ENCODE data around the gene ABTB1. TPM values are rescaled to one million over a fixed set of nuclear protein-coding genes. Genes with fewer than 3 reads are reported as not detected.

The ABTB1 gene
- total RNA-seq, 1 experiment from 2014 or later, result 6.9 TPM

- H3K4me1 ChIP-seq (ENCODE audit: control insufficient read depth, insufficient read depth, low read length), result no peaks in the 10 kb centered on the region
- no peaks in the 10 kb centered on the region for H3K36me3 ChIP-seq (ENCODE audit: control insufficient read depth, insufficient read depth, low read length)
- TF ChIP-seq SIN3A (IDR thresholded peaks at IDR 0.05; ENCODE audit: borderline replicate concordance, insufficient read depth, low read depth, low read length) (no peak), TCF7L2 (IDR thresholded peaks at IDR 0.05; ENCODE audit: low read depth, low read length) (no peak), POLR2AphosphoS5 (IDR thresholded peaks at IDR 0.05; ENCODE audit: low read depth, low read length) (no peak)
- TF ChIP-seq, protein P1, sequence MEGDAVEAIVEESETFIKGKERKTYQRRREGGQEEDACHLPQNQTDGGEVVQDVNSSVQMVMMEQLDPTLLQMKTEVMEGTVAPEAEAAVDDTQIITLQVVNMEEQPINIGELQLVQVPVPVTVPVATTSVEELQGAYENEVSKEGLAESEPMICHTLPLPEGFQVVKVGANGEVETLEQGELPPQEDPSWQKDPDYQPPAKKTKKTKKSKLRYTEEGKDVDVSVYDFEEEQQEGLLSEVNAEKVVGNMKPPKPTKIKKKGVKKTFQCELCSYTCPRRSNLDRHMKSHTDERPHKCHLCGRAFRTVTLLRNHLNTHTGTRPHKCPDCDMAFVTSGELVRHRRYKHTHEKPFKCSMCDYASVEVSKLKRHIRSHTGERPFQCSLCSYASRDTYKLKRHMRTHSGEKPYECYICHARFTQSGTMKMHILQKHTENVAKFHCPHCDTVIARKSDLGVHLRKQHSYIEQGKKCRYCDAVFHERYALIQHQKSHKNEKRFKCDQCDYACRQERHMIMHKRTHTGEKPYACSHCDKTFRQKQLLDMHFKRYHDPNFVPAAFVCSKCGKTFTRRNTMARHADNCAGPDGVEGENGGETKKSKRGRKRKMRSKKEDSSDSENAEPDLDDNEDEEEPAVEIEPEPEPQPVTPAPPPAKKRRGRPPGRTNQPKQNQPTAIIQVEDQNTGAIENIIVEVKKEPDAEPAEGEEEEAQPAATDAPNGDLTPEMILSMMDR (IDR thresholded peaks at IDR 0.05), result no peak
- TF ChIP-seq, protein P2, sequence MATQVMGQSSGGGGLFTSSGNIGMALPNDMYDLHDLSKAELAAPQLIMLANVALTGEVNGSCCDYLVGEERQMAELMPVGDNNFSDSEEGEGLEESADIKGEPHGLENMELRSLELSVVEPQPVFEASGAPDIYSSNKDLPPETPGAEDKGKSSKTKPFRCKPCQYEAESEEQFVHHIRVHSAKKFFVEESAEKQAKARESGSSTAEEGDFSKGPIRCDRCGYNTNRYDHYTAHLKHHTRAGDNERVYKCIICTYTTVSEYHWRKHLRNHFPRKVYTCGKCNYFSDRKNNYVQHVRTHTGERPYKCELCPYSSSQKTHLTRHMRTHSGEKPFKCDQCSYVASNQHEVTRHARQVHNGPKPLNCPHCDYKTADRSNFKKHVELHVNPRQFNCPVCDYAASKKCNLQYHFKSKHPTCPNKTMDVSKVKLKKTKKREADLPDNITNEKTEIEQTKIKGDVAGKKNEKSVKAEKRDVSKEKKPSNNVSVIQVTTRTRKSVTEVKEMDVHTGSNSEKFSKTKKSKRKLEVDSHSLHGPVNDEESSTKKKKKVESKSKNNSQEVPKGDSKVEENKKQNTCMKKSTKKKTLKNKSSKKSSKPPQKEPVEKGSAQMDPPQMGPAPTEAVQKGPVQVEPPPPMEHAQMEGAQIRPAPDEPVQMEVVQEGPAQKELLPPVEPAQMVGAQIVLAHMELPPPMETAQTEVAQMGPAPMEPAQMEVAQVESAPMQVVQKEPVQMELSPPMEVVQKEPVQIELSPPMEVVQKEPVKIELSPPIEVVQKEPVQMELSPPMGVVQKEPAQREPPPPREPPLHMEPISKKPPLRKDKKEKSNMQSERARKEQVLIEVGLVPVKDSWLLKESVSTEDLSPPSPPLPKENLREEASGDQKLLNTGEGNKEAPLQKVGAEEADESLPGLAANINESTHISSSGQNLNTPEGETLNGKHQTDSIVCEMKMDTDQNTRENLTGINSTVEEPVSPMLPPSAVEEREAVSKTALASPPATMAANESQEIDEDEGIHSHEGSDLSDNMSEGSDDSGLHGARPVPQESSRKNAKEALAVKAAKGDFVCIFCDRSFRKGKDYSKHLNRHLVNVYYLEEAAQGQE (IDR thresholded peaks at IDR 0.05; ENCODE audit: insufficient read depth in 1 of 2, low read depth in 2 of 2, low read length in 1 of 2), result no peak
- no peak for DNase-seq (ENCODE audit: low read depth, low spot score)
- no peaks in the 10 kb centered on the region for H3K9me3 ChIP-seq (ENCODE audit: control insufficient read depth, insufficient read depth, low read depth, low read length)
- BruUV-seq (replicated peaks), result no TSS peak
- in situ Hi-C loops (cut with HindIII; ENCODE audit: low pct_unique_long_range_greater_than_20kb, low sequenced_read_pairs) (no loop called here), intact Hi-C loops (cut with micrococcal nuclease; ENCODE audit: unreplicated experiment) (no loop called here)
- CTCF ChIA-PET, result interaction anchor here (1.4 kb wide), 1 partner anchor 32 kb away, joined by 3 read pairs; no protein-coding TSS in a partner anchor
- no peak overlapping the region for H3K4me3 ChIP-seq (ENCODE audit: low read depth in 2 of 2, low read length in 2 of 2)
- no peak for ATAC-seq
- no peaks in the 10 kb centered on the region for H3K27me3 ChIP-seq (ENCODE audit: control insufficient read depth, insufficient read depth, low read length)
- POLR2A ChIA-PET, result no interaction called here
- H3K27ac ChIP-seq (ENCODE audit: low read length), result no peak overlapping the region
These were observed 10.7 kb upstream of the ABTB1 start for GRCh38 chr3:127662001-127662469.

- POLR2A ChIA-PET, result no interaction called here
- ATAC-seq (no peak), DNase-seq (ENCODE audit: low read depth, low spot score) (no peak)
- BruUV-seq (replicated peaks), result no TSS peak
- Histone ChIP-seq H3K4me3 (ENCODE audit: low read depth in 2 of 2, low read length in 2 of 2) (no peak overlapping the region), H3K27ac (ENCODE audit: low read length) (no peak overlapping the region), H3K27me3 (ENCODE audit: control insufficient read depth, insufficient read depth, low read length) (no peaks in the 10 kb centered on the region), H3K36me3 (ENCODE audit: control insufficient read depth, insufficient read depth, low read length) (no peaks in the 10 kb centered on the region), H3K4me1 (ENCODE audit: control insufficient read depth, insufficient read depth, low read length) (no peaks in the 10 kb centered on the region), H3K9me3 (ENCODE audit: control insufficient read depth, insufficient read depth, low read depth, low read length) (no peaks in the 10 kb centered on the region)
- CTCF ChIA-PET, result interaction anchor here (0.6 to 1.4 kb wide), 3 partner anchors 31 to 1231 kb away, joined by 3 to 5 read pairs (median 3); no protein-coding TSS in a partner anchor
- intact Hi-C loops (cut with micrococcal nuclease; ENCODE audit: unreplicated experiment), result no loop called here
- no peak for TF ChIP-seq POLR2AphosphoS5 (IDR thresholded peaks at IDR 0.05; ENCODE audit: low read depth, low read length)
- TF ChIP-seq SIN3A (IDR thresholded peaks at IDR 0.05; ENCODE audit: borderline replicate concordance, insufficient read depth, low read depth, low read length), result no peak
- TF ChIP-seq, protein P2 (IDR thresholded peaks at IDR 0.05; ENCODE audit: insufficient read depth in 1 of 2, low read depth in 2 of 2, low read length in 1 of 2), result no peak
- no peak for TF ChIP-seq TCF7L2 (IDR thresholded peaks at IDR 0.05; ENCODE audit: low read depth, low read length)
- TF ChIP-seq, protein P1 (IDR thresholded peaks at IDR 0.05), result no peak
- in situ Hi-C loops (cut with HindIII; ENCODE audit: low pct_unique_long_range_greater_than_20kb, low sequenced_read_pairs), result no loop called here
These were observed 9.6 kb upstream of the ABTB1 start for GRCh38 chr3:127663151-127663550.

Data from Panc1 (cell line).